K562 (cell line): ENCODE data around the gene CSRNP3. TPM values are rescaled to one million over a fixed set of nuclear protein-coding genes. Genes with fewer than 3 reads are reported as not detected.

Experiments
- ATAC-seq: fragments of 200-7000 bp; cut with Tn5 transposase; 3 replicates; pipeline ENCODE4 v1.9.1; 2020; ENCODE audit warnings: moderate library complexity
- BruUV-seq: library from RNA; stranded (reverse); fragments of 400-500 nt; replicated peaks from 2 replicates; lab custom pipeline; 2021; lab: Mats Ljungman, UMichigan
- CTCF ChIA-PET: fragments of 300-600 bp; formaldehyde crosslinking; extraction: SDS; loops from one replicate; lab custom pipeline; 2021; ENCODE audit warnings: low intra/inter-chr PET ratio; lab: Yijun Ruan, JAX
- POLR2A ChIA-PET: fragments of 300-600, 350-650 bp; sonication (Branson Sonifier 250); formaldehyde crosslinking; extraction: SDS; loops from one replicate; lab custom pipeline; 2021; ENCODE audit warnings: antibody characterized with exemption, inconsistent platforms; lab: Yijun Ruan, JAX
- DNase-seq, 4 experiments: peaks; one replicate each; pipeline versions ENCODE4 v3.0.0 to v3.0.0-alpha.2; 2011 to 2018; ENCODE audit warnings: low spot score in 3 of 4, mixed read lengths in 3 of 4; ENCODE audit errors: extremely low read depth in 1 of 4
- FAIRE-seq: peaks from 2 replicates; lab custom pipeline; 2011; peaks lifted over from hg19 to GRCh38; lab: Jason Lieb, UNC
- H2AFZ ChIP-seq: 2 replicates; pipeline ENCODE4 v1.6.0; 2011; ENCODE audit warnings: low read depth, low read length, control low read depth, inconsistent platforms
- H3K27ac ChIP-seq: fragments of 200-600 bp; 3 replicates; pipeline ENCODE4 v1.8.0; 2011; ENCODE audit warnings: low read depth, mild to moderate bottlenecking, control low read depth, inconsistent platforms, low read length, moderate library complexity, mixed read lengths; ENCODE audit errors: extremely low read depth
- H3K27me3 ChIP-seq, 2 experiments: fragments of 300-600 bp in 1 of 2; 2 replicates in 1 of 2; 3 replicates in 1 of 2; pipeline versions ENCODE4 v1.6.0 to v1.8.0; 2011; ENCODE audit warnings: inconsistent platforms in 2 of 2, low read length in 2 of 2, mild to moderate bottlenecking in 1 of 2, mixed read lengths in 1 of 2, moderate library complexity in 1 of 2; ENCODE audit not compliant: control insufficient read depth in 2 of 2, insufficient read depth in 2 of 2
- H3K36me3 ChIP-seq: fragments of 300-600 bp; 3 replicates; pipeline ENCODE4 v1.8.0; 2011; ENCODE audit warnings: mild to moderate bottlenecking, low read length, inconsistent platforms; ENCODE audit not compliant: control insufficient read depth, insufficient read depth
- H3K4me1 ChIP-seq, 2 experiments: fragments of 200-600 bp in 1 of 2; replicated peaks in 1 of 2; 2 replicates in 1 of 2; 3 replicates in 1 of 2; pipeline versions ENCODE4 v1.5.1 to v1.8.0; 2011; ENCODE audit warnings: inconsistent platforms in 2 of 2, low read length in 2 of 2, mild to moderate bottlenecking in 1 of 2, mixed read lengths in 1 of 2, moderate library complexity in 1 of 2; ENCODE audit not compliant: control insufficient read depth in 2 of 2, insufficient read depth in 2 of 2
- H3K4me2 ChIP-seq: 2 replicates; pipeline ENCODE4 v1.6.1; 2011; ENCODE audit warnings: low read length, control low read depth, inconsistent platforms, mixed read lengths; ENCODE audit not compliant: insufficient read depth
- H3K4me3 ChIP-seq: fragments of 200-600 bp; sonication (generic), shearing (Covaris generic); 2 replicates; pipeline ENCODE4 v1.5.1; 2016; ENCODE audit warnings: control low read depth, inconsistent platforms
- H3K79me2 ChIP-seq: fragments of 200-600 bp; 3 replicates; pipeline ENCODE4 v1.8.0; 2011; ENCODE audit warnings: low read length, inconsistent platforms; ENCODE audit not compliant: control insufficient read depth, insufficient read depth
- H3K9ac ChIP-seq, 2 experiments: 2 replicates each; pipeline versions ENCODE4 v1.6.0 to v1.6.1; 2011; ENCODE audit warnings: low read depth in 2 of 2, low read length in 2 of 2, control low read depth in 1 of 2, inconsistent platforms in 1 of 2, mild to moderate bottlenecking in 1 of 2, mixed read lengths in 1 of 2; ENCODE audit not compliant: insufficient read depth in 1 of 2
- H3K9me1 ChIP-seq: one replicate; pipeline ENCODE4 v1.6.0; 2011; ENCODE audit warnings: inconsistent platforms, mild to moderate bottlenecking, low read length, moderate library complexity; ENCODE audit not compliant: control insufficient read depth, insufficient read depth
- H3K9me3 ChIP-seq: replicated peaks from 2 replicates; pipeline ENCODE4 v1.5.1; 2011; ENCODE audit warnings: low read depth, low read length, inconsistent platforms; ENCODE audit not compliant: control insufficient read depth, insufficient read depth
- H4K20me1 ChIP-seq: replicated peaks from 2 replicates; pipeline ENCODE4 v1.6.1; 2011; ENCODE audit warnings: low read length, inconsistent platforms, mixed read lengths; ENCODE audit not compliant: control insufficient read depth, insufficient read depth
- HMBOX1 ChIP-seq: sonication (generic); IDR thresholded peaks from 2 replicates; pipeline ENCODE4 v1.6.1; 2016
- KAT2B ChIP-seq: IDR thresholded peaks from one replicate; pipeline ENCODE4 v1.6.1; 2012; ENCODE audit warnings: low read depth, mild to moderate bottlenecking, control low read depth, inconsistent platforms, low read length, moderate library complexity
- MCM7 ChIP-seq, 2 experiments: fragments of 450-650 bp; IDR thresholded peaks; 2 replicates each; pipeline ENCODE4 v1.6.1; 2016 to 2018
- NRF1 ChIP-seq, 2 experiments: fragments of 450-650 bp; IDR thresholded peaks in 1 of 2; conservative IDR thresholded peaks in 1 of 2; 2 replicates each; pipeline ENCODE4 v1.6.1; 2014; ENCODE audit warnings: mild to moderate bottlenecking in 2 of 2
- POLR3G ChIP-seq: IDR thresholded peaks from 2 replicates; pipeline ENCODE4 v1.6.1; 2011; ENCODE audit not compliant: insufficient read length, insufficient replicate concordance; ENCODE audit errors: extremely low read depth
- RBM17 ChIP-seq: fragments of 200-400 bp; formaldehyde crosslinking; IDR thresholded peaks from 2 replicates; pipeline ENCODE4 v1.6.1; 2017; ENCODE audit warnings: low read depth, mild to moderate bottlenecking, low read length, borderline replicate concordance
- TEAD4 ChIP-seq, 2 experiments: sonication (generic) in 1 of 2; formaldehyde crosslinking in 1 of 2; IDR thresholded peaks; 2 replicates each; pipeline versions ENCODE4 v1.6.1 to v1.8.0; 2012 to 2022; ENCODE audit warnings: borderline replicate concordance in 1 of 2, inconsistent platforms in 1 of 2, low read length in 1 of 2, mild to moderate bottlenecking in 1 of 2, missing genetic modification reagents in 1 of 2
- ZNF146 ChIP-seq: IDR thresholded peaks from one replicate; pipeline ENCODE4 v1.6.1; 2018; ENCODE audit warnings: missing compliant biosample characterization; ENCODE audit not compliant: unreplicated experiment
- ZNF318 ChIP-seq, 2 experiments: fragments of 450-650 bp; IDR thresholded peaks; 2 replicates each; pipeline ENCODE4 v1.6.1; 2016; ENCODE audit warnings: mild to moderate bottlenecking in 2 of 2, borderline replicate concordance in 1 of 2, low read depth in 1 of 2, moderate library complexity in 1 of 2
- WGBS: fragments of 100-300 bp; shearing (Covaris generic); methylation state at CpG from one replicate; pipeline ENCODE4 v1.1.6; 2016; ENCODE audit warnings: low coverage, mixed read lengths; ENCODE audit not compliant: insufficient coverage; ENCODE audit errors: missing lambda C conversion rate; 5-methylcytosine and 5-hydroxymethylcytosine counted together
- in situ Hi-C: fragments of 300-500 bp; cut with MboI; formaldehyde crosslinking; loops from 4 replicates; pipeline ENCODE4 v1.15.0; 2018; ENCODE audit warnings: inconsistent platforms, mixed read lengths
- intact Hi-C: fragments of 100-400 bp; cut with micrococcal nuclease; formaldehyde crosslinking; loops from 2 replicates; pipeline ENCODE4 v1.14.2; 2022
- polyA plus RNA-seq, 8 experiments: library from polyadenylated mRNA; depleted of rRNA in 4 of 8; stranded (reverse) in 5 of 8; unstranded in 3 of 8; fragments of >200 nt; fragmentation: Nextera tagmentation in 2 of 8; fragmentation: Illumina TruSeq in 1 of 8; extraction: Ambion mirVana in 2 of 8; extraction: Trizol in 1 of 8; gene quantifications; 2 replicates each; pipeline versions ENCODE4 v1.2.1 to v1.2.3, GENCODE V29; 2011 to 2014; ENCODE audit warnings: inconsistent platforms in 1 of 8, missing spikeins in 1 of 8
- total RNA-seq, 7 experiments: library from RNA; depleted of rRNA in 6 of 7; stranded (reverse); fragments of >200 nt in 6 of 7; fragmentation: Illumina TruSeq in 2 of 7; extraction: Trizol in 2 of 7; gene quantifications; 2 replicates each; pipeline versions ENCODE4 v1.2.1 to v1.2.3, GENCODE V29; 2011 to 2021; ENCODE audit warnings: low replicate concordance in 1 of 7

Gene CSRNP3
- total and polyA plus RNA-seq, 9 of the 15 experiments (the other 6 are each of a cell fraction or from before 2014, with no cell fraction given), result not detected

- Histone ChIP-seq H3K9ac (no peak overlapping the region), H3K9me1 (no peaks in the 10 kb centered on the region), H3K4me3 (no peak overlapping the region), H3K9me3 (no peaks in the 10 kb centered on the region; the same call in 1 of the 2 replicates), H3K79me2 (no peaks in the 10 kb centered on the region), H3K27me3 (no peaks in the 10 kb centered on the region), H4K20me1 (no peaks in the 10 kb centered on the region), H2AFZ (no peak overlapping the region), H3K27ac (no peak overlapping the region), H3K4me1 (no peaks in the 10 kb centered on the region), H3K4me2 (no peak overlapping the region), H3K36me3 (no peaks in the 10 kb centered on the region)
- intact Hi-C loops, result no loop called here
- 0% methylated on average over 2 of the region's 2 CpGs for WGBS
- no TSS peak for BruUV-seq
- DNase-seq, result no peak
- CTCF ChIA-PET, result no interaction called here
- in situ Hi-C loops, result no loop called here
- ATAC-seq, result no peak
- FAIRE-seq, result no peak
- TF ChIP-seq RBM17, result no peak
- no peak for TF ChIP-seq KAT2B
- TF ChIP-seq TEAD4 (IDR thresholded peaks at IDR 0.05; ENCODE audit: low read length), result no peak
- no peak for TF ChIP-seq TEAD4 (CRISPR knock-in tag; IDR thresholded peaks at IDR 0.05; ENCODE audit: borderline replicate concordance)
- TF ChIP-seq ZNF146 (CRISPR knock-in tag), result no peak
- no peak for TF ChIP-seq NRF1 (conservative IDR thresholded peaks at IDR 0.05 in 1 of 2, IDR thresholded peaks at IDR 0.05 in 1 of 2)
- TF ChIP-seq HMBOX1, result no peak
- TF ChIP-seq ZNF318 (IDR thresholded peaks at IDR 0.05; ENCODE audit: borderline replicate concordance in 1 of 2, low read depth in 1 of 2), result no peak
- TF ChIP-seq POLR3G, result no peak
- TF ChIP-seq MCM7 (IDR thresholded peaks at IDR 0.05), result no peak
- POLR2A ChIA-PET, result no interaction called here
Measured at GRCh38 chr2:165567273-165567672, 97.8 kb downstream of the CSRNP3 start.
